ENCODE measurements around the gene SLC35D3. TPM values are rescaled to one million over a fixed set of nuclear protein-coding genes. Genes with fewer than 3 reads are reported as not detected.

SLC35D3 gene
- total and polyA plus RNA-seq, 2 donors (not counting 3 experiments of a cell fraction or from before 2014, with no cell fraction given), result not detected

DNA sequence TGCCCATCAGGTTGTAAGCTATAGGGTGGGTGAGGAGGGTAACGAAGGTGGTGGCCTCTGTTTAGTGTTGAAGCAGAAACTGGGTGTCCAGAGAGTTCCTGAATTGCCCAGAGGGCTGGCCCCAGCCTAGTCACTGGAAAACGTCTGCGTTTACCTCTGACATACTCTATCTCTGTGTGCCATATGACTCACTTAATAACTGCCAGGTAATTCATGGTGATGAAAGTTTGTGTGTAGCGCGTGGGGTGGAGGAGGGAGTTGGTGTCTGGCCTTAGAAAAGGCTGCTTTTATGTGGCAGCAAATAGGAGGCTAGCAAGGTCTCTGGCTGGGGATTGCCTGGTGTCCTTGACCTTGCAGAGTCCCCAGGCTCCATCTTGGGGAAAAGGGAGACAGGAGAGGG is 47.3 kb downstream of the SLC35D3 start:
- Histone ChIP-seq H3K27ac (ENCODE audit: insufficient read depth, low read depth, low read length) (no peak overlapping the region), H3K27me3 (ENCODE audit: control insufficient read depth in 2 of 2, insufficient read depth in 2 of 2, low read length in 2 of 2) (peaks cover 0 to 4% of the 10 kb centered on the region in 2 experiments), H3K9me3 (replicated peaks; ENCODE audit: control insufficient read depth, insufficient read depth, low read length) (no peaks in the 10 kb centered on the region), H2AFZ (ENCODE audit: low read depth, low read length) (no peak overlapping the region), H3K4me1 (ENCODE audit: control insufficient read depth, extremely low read depth, insufficient read depth, low read length) (no peaks in the 10 kb centered on the region), H3K79me2 (ENCODE audit: control insufficient read depth, insufficient read depth, low read length) (no peaks in the 10 kb centered on the region), H4K20me1 (replicated peaks; ENCODE audit: control insufficient read depth, extremely low read depth, insufficient read depth, low read length) (no peaks in the 10 kb centered on the region), H3K9me1 (replicated peaks; ENCODE audit: control insufficient read depth, extremely low read depth, insufficient read depth, low read length) (no peaks in the 10 kb centered on the region), H3K36me3 (ENCODE audit: control insufficient read depth in 2 of 2, extremely low read depth in 1 of 2, insufficient read depth in 2 of 2, low read length in 2 of 2) (no peaks in the 10 kb centered on the region), H3K9ac (replicated peaks; ENCODE audit: extremely low read depth, insufficient read depth, low read length) (no peak overlapping the region), H3K4me3 (replicated peaks in 1 of 3; ENCODE audit: insufficient read depth in 1 of 3, low read depth in 1 of 3, low read length in 3 of 3) (no peak overlapping the region), H3K4me2 (ENCODE audit: insufficient read depth, low read length) (no peak overlapping the region)
- TF ChIP-seq FOS (IDR thresholded peaks at IDR 0.05; ENCODE audit: borderline replicate concordance, insufficient read depth, low read length) (no peak), POLR2AphosphoS5 (IDR thresholded peaks at IDR 0.05; ENCODE audit: insufficient read depth, low read depth, low read length) (no peak), EZH2 (IDR thresholded peaks at IDR 0.05; ENCODE audit: borderline replicate concordance, low read depth, low read length, severe bottlenecking) (no peak), POLR2A (IDR thresholded peaks at IDR 0.05; ENCODE audit: low read depth, low read length) (no peak), MYC (IDR thresholded peaks at IDR 0.05; ENCODE audit: low read depth, low read length) (no peak), JUN (IDR thresholded peaks at IDR 0.05; ENCODE audit: borderline replicate concordance, insufficient read depth, insufficient read length, low read depth) (no peak), GATA2 (IDR thresholded peaks at IDR 0.05; ENCODE audit: insufficient read depth, insufficient read length, low read depth, low read length) (no peak)
- TF ChIP-seq, protein P1, sequence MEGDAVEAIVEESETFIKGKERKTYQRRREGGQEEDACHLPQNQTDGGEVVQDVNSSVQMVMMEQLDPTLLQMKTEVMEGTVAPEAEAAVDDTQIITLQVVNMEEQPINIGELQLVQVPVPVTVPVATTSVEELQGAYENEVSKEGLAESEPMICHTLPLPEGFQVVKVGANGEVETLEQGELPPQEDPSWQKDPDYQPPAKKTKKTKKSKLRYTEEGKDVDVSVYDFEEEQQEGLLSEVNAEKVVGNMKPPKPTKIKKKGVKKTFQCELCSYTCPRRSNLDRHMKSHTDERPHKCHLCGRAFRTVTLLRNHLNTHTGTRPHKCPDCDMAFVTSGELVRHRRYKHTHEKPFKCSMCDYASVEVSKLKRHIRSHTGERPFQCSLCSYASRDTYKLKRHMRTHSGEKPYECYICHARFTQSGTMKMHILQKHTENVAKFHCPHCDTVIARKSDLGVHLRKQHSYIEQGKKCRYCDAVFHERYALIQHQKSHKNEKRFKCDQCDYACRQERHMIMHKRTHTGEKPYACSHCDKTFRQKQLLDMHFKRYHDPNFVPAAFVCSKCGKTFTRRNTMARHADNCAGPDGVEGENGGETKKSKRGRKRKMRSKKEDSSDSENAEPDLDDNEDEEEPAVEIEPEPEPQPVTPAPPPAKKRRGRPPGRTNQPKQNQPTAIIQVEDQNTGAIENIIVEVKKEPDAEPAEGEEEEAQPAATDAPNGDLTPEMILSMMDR (IDR thresholded peaks at IDR 0.05; ENCODE audit: extremely low read depth in 1 of 2, insufficient read depth in 1 of 2, low read depth in 1 of 2, low read length in 2 of 2), result no peak
- TF ChIP-seq, protein P2, sequence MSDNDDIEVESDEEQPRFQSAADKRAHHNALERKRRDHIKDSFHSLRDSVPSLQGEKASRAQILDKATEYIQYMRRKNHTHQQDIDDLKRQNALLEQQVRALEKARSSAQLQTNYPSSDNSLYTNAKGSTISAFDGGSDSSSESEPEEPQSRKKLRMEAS (IDR thresholded peaks at IDR 0.05; ENCODE audit: insufficient read depth, insufficient read length), result no peak
- no peak for FAIRE-seq
- intact Hi-C loops (cut with micrococcal nuclease) (no loop called here), dilution Hi-C loops (cut with MboI; ENCODE audit: extremely low pct_ligation_motif_present, low sequenced_read_pairs) (no loop called here)
- ChIA-PET POLR2A (no interaction called here), CTCF (interaction anchor here (1.8 kb wide), 1 partner anchor 345 kb away, joined by 8 read pairs; no protein-coding TSS in a partner anchor)
- DNase-seq (ENCODE audit: low read depth, low spot score), result no peak
- BruUV-seq (replicated peaks), result no TSS peak

All from endothelial cell of umbilical vein (primary cell).